Putamen (tissue), 1 donor: Measurements from ENCODE around the gene CD48.
"Not testable (repeated sequence)": the region's sequence is repeated elsewhere in the genome, so short reads cannot be mapped to it uniquely, and the experiment has no call there.

Experiments used
- DNase-seq: peaks from one replicate; pipeline ENCODE4 v3.0.0-alpha.2; 2016; ENCODE audit warnings: low spot score

Gene CD48

DNA sequence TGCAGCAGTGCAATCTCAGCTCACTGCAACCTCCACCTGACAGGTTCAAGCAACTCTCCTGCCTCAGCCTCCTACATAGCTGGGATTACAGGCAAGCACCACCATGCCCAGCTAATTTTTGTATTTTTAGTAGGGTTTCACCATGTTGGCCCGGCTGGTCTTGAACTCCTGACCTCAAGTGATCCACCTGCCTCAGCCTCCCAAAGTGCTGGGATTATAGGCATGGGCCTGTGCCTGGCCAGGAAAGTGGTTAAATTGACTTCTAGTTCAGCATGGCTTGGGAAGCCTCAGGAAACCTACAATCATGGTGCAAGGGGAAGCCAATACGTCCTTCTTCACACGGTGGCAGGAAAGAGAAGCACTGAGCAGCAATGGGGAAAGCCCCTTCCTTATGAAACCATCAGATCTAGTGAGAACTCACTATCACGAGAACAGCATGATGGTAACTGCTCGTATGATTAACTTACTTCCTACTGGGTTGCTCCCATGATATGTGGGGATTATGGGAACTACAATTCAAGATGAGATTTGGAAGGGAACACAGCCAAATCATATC, 981 bp upstream of the CD48 start:
- DNase-seq: not testable (repeated sequence)

GRCh38 chr1:160711276-160711601, 383 bp downstream of the CD48 start:
- no peak for DNase-seq

DNA sequence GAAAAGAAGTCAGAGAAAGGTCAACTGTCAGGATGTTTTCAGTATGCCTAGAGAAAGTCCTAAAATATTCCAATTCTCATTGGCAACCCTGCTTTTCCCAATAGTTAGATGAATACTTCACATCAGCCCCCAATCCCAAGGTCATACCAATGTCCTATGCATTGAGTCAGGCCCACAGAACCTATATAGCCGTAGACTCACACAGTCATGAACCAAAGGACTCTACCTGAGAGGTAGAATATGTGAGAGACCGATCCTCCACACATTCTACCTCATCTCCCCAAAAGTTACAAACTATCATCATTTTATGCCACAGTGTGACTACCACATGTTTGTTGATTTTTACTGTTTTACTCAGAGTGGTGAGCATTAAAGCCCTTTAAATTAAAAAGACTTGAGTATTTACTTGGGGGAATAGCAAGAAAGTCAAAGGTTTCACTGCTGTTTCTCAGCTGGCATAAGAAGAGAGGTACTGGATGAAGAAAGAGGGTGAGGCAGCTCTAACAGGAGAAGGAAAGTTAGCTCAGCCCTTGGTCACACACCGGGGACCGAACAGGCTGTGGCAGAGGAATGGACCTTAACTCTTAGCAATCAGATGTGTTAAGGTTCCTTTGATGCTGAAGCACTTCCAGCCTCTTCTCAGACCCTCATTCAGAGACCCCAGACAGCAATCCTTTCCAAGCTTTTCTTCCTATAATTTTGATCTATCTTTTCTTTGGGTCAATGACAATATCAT, 937 bp downstream of the CD48 start:
- DNase-seq: no peak

DNA sequence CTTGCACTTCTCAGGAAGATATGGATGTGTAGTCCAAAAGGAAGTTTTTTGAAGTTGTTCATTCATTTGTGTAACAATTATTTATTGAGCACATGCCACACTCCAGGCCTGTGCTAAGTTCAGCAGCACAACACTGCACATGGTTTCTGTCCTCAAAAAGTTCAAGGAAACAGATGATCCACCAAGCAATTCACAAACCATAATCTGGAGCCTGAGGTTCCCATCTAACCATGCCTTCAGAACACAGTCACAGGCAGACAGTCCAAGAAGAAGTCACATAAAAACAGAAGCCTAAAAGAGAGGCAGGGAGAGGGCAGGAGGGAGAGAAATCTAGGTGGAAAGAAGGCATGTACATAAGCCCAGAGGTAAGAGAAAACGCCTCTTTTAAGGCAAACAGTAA, 1.9 kb downstream of the CD48 start:
- no peak for DNase-seq

GRCh38 chr1:160708801-160709200, 2.8 kb downstream of the CD48 start:
- no peak for DNase-seq

- no peak for DNase-seq
These were observed 3.5 kb downstream of the CD48 start for GRCh38 chr1:160708118-160708517.

DNA sequence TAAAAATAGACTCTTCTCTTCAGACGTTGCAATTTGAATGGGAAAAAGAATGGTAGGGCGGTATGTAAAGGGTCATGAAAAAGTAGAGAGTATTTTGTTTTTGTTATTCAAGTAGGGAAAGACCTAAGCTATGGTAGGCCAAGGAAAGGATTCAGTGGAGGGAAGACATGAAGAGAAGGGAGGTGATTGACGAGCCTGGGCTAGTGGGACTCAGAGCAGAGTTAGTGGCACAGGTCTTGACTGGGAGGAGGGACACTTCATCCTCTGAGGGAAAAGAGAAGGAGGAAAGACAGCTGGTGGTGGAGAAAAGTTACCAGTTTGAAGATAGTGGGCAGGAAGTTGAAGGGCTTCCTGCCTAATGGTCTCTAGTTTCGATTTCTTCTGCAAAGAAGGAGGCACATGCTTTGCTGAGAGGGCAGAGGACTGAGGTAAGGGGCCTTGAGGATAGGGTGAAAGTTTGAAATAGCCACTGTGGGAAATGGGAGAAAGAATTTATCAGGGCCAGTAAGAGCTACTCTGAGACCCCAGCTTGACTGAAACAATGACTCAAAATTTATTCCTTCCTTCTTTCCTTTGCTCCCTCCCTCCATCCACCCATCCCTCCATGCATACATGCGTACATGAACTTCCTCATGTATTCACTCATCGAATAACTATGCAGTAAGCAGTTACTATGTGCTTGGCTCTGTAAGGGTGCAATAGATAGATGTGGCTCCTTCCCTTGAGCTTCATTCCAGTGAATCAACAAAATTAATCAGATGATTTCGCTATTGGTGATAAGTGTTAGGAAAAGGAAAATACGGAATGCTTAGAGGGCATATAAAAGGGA, 4.2 kb downstream of the CD48 start:
- DNase-seq: no peak

DNA sequence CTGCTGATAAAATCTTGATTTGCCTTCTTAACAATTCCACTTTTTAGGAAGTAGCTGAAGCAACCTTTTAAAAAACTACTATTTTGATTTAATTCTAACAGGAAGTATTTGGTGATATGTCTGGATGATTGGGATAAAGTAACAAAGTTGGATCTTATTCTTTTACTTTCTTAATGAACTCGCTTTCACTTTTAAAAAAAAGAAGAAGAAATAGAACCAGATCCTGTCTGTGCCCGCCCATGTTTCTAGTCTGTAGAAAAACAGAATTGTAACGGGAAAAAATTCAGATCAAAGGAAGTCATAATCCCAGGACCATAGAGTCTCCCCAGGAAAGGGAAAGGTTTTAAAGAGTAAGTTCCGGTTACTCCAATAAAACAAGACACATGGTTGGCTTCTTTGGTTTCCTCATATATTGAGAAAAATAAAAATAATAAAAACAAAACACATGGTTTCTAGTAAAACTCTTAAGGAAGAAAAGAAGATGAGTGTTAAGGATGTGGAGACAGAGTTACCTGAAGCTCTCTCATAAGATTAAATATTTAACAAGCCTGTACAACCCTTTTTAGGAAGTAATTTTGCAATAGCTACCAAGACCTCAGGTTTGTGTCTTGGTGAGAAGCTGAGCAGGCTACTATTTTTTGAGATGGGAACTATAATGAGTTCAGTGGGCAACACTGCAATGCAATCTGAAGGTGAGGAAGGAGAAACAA, 4.9 kb downstream of the CD48 start:
- no peak for DNase-seq

DNA sequence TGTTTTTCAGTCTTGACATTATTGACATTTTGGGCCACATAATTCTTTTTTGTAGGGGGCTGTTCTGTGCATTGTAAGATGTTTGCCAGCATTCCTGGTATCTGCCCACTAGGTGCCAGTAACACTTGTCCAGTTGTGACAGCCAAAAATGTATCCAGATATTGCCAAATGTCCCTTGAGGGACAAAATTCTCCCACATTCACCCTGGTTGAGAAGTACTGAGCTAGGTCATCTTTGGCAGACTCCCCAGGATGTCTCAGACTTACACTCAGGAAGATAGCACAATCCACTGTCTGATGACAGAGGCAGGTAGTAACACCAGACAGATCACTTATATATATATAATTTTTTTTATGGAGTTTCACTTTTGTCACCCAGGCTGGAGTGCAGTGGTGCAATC, 5.9 kb downstream of the CD48 start:
- DNase-seq: no peak

GRCh38 chr1:160705212-160705621, 6.4 kb downstream of the CD48 start:
- DNase-seq: not testable (repeated sequence)

DNA sequence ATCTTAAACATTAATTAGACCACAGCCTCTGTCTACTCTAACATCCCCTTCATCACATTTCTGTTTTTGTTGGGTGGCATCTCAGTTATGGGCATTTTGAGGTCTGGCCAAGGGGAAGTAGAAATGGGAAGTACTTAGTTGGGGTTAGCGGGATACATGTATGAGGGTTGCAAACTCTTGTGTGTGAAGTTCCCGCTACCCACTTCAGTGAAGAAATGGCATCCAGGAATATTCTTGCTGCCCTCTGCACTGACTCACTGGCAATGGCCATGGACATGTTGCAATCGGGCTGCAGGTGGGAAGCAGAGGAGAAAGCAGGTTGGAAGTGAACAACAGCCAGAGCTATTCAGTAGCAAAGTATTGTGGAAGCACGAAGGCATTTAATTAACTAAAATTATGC, 7.4 kb downstream of the CD48 start:
- DNase-seq: no peak

DNA sequence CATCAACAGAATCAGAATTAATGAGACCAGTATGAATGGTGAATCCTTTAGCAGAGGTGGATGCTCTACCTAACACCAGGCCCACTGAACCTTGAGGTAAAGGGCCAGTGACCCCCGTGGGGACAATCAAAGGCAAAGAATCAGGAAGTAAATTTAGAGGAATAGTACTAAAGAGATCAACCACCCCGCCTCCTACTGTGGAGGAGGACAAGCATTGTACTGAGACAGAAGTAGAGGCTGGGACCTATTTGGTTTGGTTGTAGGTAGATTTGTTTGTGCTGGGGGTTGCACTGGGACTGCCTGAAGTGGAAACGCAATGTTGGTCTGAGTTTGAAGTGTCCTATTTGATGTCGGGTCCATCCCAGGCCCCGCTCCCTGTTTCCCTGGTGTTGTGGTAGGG, 9.5 kb downstream of the CD48 start:
- no peak for DNase-seq

- DNase-seq: not testable (repeated sequence)
These were observed 19.2 kb downstream of the CD48 start for GRCh38 chr1:160692390-160692789.

GRCh38 chr1:160685266-160685665, 26.4 kb downstream of the CD48 start:
- DNase-seq: no peak

GRCh38 chr1:160682983-160683865, 28.4 kb downstream of the CD48 start:
- no peak for DNase-seq

DNA sequence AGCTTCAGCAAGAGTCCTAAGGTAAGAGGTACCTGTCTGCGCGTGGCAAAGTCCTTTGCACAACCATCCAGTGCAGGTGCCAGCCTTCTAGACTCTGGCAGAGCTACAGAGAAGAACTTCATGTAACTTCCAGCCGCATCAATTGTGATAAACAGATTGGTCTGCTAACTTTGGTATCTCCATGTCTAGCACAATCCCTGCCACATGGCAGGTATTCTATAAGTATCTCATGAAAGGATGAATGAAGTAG, 29.8 kb downstream of the CD48 start:
- no peak for DNase-seq

- no peak for DNase-seq
These were observed 30.3 kb downstream of the CD48 start for GRCh38 chr1:160681066-160681890.

GRCh38 chr1:160680399-160680798, 31.2 kb downstream of the CD48 start:
- DNase-seq: no peak

- DNase-seq: no peak
These were observed 31.7 kb downstream of the CD48 start for GRCh38 chr1:160679893-160680292.

DNA sequence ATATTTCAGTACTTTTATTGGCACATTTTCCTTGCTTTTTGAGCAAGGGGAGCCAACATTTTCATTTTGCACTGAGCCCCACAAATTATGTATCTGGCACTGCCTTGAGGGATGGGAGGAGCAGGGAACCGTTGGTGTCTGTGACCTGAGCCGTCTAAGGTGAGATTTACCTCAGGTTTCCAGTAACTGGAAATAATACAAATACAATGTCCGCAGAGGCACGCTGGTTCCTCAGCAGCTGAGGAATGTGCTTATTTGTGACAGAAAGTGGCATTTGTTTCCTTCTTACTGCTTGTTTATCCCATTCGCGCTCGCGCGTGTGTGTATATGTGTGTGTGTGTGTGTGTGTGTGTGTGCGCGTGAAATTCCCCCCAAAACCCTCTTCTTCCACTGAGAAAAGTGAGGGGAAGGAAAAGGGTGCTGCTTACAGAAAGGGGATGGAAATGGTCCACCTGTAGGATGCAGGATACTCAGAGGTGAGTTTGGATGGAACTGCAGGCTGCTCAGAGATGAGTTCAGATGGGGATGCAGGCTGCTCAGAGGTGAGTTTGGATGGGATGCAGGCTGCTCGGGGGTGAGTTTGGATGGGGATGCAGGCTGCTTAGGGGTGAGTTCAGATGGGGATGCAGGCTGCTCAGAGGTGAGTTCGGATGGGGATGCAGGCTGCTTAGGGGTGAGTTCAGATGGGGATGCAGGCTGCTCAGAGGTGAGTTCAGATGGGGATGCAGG, 34.6 kb downstream of the CD48 start:
- DNase-seq: no peak
